Astrocyte of the cerebellum (primary cell): ENCODE data around the gene EOLA2.
"Not testable (repeated sequence)": the region's sequence is repeated elsewhere in the genome, so short reads cannot be mapped to it uniquely, and the experiment has no call there.

ENCODE experiments used
- DNase-seq: peaks from one replicate; pipeline ENCODE4 v3.0.0-alpha.2; 2011; ENCODE audit warnings: low read depth
- H3K4me3 ChIP-seq: 2 replicates; pipeline ENCODE4 v1.5.1; 2011; ENCODE audit warnings: mild to moderate bottlenecking, low read depth, low read length, moderate library complexity
- in situ Hi-C: cut with HindIII; loops from 2 replicates; pipeline ENCODE4 v1.10.0; 2017; ENCODE audit warnings: low sequenced_read_pairs
- TF ChIP-seq, protein P1 (sequence below): IDR thresholded peaks from 2 replicates; pipeline ENCODE4 v1.5.1; 2012; ENCODE audit warnings: low read length, low read depth, moderate library complexity, mild to moderate bottlenecking; ENCODE audit errors: missing control alignments

Gene EOLA2

DNA sequence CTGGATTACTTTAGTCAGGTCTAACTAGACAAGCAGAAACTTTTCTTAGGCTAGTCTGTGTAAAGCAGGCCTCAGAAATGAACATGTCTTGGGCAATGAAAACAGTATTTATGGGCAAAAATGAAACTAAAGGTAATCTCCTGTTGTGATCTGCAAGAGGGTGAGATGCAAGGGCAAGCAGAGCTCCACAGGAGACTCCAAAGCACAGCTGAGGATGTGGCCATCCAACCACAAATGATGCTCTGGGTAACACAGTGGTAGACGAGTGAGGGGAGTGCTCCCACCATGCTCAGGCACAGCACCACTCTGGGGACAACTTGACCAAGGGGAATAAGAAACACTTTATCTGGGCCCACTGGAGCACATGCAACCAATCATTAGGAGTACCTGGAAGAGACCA lies 9.7 kb downstream of the EOLA2 start:
- DNase-seq, in situ Hi-C loops: not testable (repeated sequence)

DNA sequence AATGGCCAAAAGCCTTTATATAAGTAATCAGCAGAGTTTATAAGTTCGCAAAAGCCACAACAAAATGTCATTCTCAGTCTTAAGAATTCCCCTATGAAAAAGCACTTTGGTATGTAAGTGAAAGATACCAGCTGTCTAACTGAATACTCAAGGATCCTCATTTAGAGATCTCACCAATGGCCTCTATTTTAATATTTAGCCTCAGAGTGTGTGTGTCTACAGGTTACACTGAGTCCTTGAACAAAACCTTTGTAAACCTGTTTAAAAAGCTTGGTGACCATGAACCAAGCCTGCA lies 10.4 kb downstream of the EOLA2 start:
- DNase-seq, H3K4me3 ChIP-seq, in situ Hi-C loops: not testable (repeated sequence)

More for the DNA sequence above, 9.7 kb downstream of the EOLA2 start:
- not testable (repeated sequence) for H3K4me3 ChIP-seq

DNA sequence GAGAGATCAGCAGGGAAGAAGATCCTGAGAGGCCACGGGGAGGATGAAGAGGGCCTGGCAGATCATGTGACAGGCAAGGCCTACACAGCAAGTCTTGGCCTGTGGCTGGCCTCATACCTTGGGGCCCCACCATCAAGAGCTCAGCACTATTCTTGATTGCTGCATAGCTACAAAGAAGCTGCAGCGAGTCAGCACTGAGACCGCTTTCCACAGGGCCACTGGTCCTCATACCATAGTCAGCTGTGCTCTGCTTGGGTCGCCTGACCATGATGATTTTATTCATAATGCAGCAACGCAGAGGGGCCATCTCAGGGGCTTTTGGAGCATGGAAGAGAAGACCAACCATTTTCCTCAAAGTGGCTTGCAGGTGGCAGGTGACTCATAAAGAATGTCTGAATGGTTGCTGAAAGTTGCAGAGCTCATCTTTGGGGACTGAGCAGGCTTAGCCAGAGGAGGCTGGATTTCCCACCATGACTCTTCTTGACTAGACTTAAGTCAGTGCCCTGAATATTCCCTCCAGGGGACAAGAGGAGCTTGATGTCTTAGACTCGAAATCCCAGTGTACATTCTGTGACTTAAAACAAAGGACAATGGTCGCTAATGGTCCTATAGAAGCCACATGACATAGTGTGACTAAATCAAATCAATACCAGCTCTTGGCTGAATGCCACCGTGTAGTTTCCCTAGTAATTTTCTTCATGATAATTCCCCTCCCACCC lies 10.9 kb downstream of the EOLA2 start:
- in situ Hi-C loops, H3K4me3 ChIP-seq, DNase-seq: not testable (repeated sequence)

DNA sequence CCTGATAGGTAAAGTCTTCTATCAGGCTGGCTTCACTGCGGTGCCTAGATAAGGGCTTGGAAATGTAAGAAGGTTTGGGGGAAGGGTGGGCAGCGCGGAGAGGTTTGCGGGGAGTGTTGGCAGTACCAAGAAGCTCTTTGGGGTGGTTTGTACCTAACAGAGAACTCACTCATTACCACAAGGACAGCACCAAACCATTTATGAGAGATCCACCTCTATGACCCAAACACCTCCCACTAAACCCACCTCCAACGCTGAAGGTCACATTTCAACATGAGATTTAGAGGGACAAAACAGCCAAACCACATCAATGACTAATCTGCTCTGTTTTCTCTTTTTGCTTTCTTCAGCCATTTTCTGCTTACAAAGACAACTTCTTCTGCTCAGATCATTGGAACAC lies 13.9 kb downstream of the EOLA2 start:
- DNase-seq, H3K4me3 ChIP-seq, in situ Hi-C loops: not testable (repeated sequence)

DNA sequence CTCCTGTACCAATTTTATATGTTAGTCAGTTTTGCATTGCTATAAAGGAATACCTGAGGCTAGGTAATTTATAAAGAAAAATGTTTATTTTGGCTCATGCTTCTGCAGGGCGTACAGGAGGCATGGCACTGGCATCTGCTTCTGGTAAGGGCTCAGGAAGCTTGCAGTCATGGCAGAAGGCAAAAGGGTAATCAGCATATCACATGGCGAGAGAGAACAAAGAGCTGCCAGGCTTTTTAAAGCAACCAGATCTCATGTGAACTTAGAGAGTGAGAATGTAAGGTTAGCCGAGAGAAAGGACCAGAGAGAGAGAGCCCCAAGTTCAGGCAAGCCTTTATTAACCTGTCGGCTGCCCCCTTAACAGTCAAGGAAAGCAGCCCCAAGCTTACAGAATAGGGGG lies 14.5 kb downstream of the EOLA2 start:
- in situ Hi-C loops, DNase-seq, H3K4me3 ChIP-seq: not testable (repeated sequence)

DNA sequence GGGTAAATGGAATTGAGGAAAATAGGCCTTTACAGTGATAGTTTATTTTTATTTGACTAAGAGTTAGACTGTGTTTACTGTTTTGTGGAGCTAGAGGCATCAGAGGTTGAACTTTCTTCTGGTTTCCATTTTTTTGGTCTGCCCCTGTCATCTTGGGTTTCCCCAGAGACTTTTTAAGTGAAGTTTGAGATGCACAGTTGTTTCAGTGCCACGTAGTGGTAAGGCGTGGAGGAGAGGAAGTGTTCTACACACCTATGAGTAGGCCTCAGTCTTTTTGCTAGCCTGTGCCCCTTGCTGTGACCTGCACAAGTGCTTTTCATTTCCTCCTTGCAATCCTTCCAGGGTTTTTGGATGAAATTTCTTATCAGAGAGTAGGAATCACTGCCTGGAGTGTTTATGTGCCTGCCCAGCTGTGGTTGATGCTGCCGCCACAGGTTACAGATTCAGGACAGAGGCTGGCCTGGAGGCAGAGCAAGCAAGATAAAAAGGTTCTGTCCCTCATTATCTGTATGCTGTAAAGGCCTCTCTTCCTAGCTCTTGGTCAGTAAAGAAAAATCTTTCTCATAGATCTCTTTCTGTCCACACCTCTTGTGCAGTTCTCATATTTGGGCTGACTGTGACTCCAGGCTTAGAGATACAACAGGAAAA lies 21.4 kb downstream of the EOLA2 start:
- no peak overlapping the region for H3K4me3 ChIP-seq
- no peak for DNase-seq
- in situ Hi-C loops = no loop called here
- TF ChIP-seq, protein P1, sequence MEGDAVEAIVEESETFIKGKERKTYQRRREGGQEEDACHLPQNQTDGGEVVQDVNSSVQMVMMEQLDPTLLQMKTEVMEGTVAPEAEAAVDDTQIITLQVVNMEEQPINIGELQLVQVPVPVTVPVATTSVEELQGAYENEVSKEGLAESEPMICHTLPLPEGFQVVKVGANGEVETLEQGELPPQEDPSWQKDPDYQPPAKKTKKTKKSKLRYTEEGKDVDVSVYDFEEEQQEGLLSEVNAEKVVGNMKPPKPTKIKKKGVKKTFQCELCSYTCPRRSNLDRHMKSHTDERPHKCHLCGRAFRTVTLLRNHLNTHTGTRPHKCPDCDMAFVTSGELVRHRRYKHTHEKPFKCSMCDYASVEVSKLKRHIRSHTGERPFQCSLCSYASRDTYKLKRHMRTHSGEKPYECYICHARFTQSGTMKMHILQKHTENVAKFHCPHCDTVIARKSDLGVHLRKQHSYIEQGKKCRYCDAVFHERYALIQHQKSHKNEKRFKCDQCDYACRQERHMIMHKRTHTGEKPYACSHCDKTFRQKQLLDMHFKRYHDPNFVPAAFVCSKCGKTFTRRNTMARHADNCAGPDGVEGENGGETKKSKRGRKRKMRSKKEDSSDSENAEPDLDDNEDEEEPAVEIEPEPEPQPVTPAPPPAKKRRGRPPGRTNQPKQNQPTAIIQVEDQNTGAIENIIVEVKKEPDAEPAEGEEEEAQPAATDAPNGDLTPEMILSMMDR = no peak

DNA sequence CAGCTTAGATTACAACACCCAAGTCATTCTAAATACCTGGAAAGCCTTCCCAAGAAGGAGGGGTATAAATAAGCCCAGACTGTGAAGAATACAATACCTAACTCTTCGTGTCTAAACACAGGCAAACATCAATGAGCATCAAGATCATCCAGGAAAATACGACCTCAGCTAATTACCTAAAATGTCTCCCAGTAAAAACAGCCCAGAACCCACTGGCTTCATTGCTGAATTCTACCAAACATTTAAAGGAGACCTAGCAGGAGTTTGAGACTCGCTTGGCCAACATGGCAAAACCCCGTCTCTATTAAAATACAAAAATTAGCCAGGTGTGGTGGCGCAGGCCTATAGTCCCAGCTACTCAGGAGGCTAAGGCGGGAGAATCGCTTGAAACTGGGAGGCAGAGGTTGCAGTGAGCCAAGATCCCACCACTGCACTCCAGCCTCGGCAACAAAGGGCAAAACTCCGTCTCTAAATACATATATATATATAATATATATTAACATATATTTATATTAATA lies 28.1 kb downstream of the EOLA2 start:
- in situ Hi-C loops = no loop called here
- no peak for DNase-seq
- TF ChIP-seq, protein P1 = no peak
- no peak overlapping the region for H3K4me3 ChIP-seq

DNA sequence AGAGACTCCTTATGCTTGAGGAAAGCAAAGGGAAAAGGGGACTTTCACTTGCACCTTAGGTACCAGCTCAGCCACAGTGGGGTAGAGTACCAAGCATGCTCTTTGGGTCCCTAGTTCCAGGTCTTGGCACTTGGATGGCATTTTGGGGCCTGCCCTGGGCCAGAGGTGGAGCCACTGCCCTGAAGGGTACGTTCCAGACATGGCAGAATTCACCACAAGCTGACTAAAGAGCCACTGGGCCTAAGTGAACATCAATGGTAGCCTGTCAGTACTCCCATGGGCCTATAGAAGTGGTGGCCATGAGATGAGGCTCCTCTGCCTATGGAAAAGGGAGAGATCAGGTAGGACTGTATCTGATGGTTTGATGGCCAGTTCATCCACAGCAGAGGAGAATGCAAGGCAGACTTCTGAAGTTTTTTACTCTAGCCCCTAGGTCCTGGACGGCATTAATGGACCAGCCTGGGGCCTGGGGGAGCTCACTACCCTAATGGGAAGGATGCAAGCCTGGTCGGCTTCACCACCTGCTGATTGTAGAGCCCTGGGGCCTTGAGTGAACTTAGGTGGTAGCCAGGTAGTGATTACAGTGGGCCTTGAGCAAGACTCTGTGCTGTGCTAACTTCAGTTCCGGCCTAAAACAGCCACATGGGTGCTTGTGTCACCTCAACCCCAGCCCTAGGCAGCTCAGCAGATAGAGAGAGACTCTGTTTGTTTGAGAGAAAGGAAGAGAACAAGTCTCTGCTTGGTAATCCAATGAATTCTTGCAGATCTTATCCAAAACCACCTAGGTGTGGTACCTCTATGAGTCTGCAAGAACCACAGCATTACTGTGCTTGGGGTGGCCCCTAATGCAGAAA lies 28.7 kb downstream of the EOLA2 start:
- in situ Hi-C loops = no loop called here
- H3K4me3 ChIP-seq = no peak overlapping the region
- DNase-seq = no peak
- TF ChIP-seq, protein P1 = no peak

DNA sequence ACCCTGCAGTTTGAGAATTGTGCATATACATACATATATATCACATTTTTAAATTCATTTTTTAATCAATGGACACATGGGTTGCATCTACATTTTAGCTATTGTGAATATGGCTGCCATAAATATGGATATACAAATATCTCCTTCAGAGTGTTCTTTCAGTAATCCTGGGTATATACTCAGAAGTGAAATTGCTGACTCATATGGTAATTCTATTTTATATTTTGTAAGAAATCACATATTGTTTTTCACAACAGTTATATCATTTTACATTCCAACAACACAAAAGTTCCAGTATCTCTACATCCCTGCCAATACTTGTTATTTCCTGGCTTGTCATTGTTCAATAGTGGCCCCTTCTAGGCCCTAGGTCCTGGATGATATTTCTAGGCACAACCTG lies 29.6 kb downstream of the EOLA2 start:
- DNase-seq = no peak
- no peak overlapping the region for H3K4me3 ChIP-seq
- in situ Hi-C loops = no loop called here
- TF ChIP-seq, protein P1 = no peak
